Measurements from ENCODE around the gene SPATS1.
A peak's percentile ranks its signal among the peaks of the same experiment; 100 is the strongest.
"Not testable (repeated sequence)": the region's sequence is repeated elsewhere in the genome, so short reads cannot be mapped to it uniquely, and the experiment has no call there.

SPATS1 gene

GRCh38 chr6:44346818-44347217 lies 4.4 kb downstream of the SPATS1 start:
- DNase-seq: not testable (repeated sequence)

GRCh38 chr6:44349904-44350649 lies 7.6 kb downstream of the SPATS1 start:
- DNase-seq: no peak

- not testable (repeated sequence) for DNase-seq
Measured at GRCh38 chr6:44350650-44350994, 8.2 kb downstream of the SPATS1 start.

GRCh38 chr6:44352259-44352658 lies 9.8 kb downstream of the SPATS1 start:
- no peak for DNase-seq

GRCh38 chr6:44353336-44353735 lies 10.9 kb downstream of the SPATS1 start:
- no peak for DNase-seq

GRCh38 chr6:44355640-44356039 lies 13.2 kb downstream of the SPATS1 start:
- no peak for DNase-seq

GRCh38 chr6:44356487-44356886 lies 14.0 kb downstream of the SPATS1 start:
- DNase-seq: no peak

GRCh38 chr6:44359973-44360372 lies 17.5 kb downstream of the SPATS1 start:
- no peak for DNase-seq

GRCh38 chr6:44361947-44362346 lies 19.5 kb downstream of the SPATS1 start:
- no peak for DNase-seq

GRCh38 chr6:44363377-44363926 lies 21.0 kb downstream of the SPATS1 start:
- DNase-seq: no peak

GRCh38 chr6:44366781-44367180 lies 24.3 kb downstream of the SPATS1 start:
- no peak for DNase-seq

- DNase-seq: no peak
Measured at GRCh38 chr6:44367681-44368080, 25.2 kb downstream of the SPATS1 start.

- no peak for DNase-seq
Measured at GRCh38 chr6:44373051-44373450, 30.6 kb downstream of the SPATS1 start.

- DNase-seq: no peak
Measured at GRCh38 chr6:44373787-44374186, 31.3 kb downstream of the SPATS1 start.

GRCh38 chr6:44375071-44375470 lies 32.6 kb downstream of the SPATS1 start:
- no peak for DNase-seq

- no peak for DNase-seq
Measured at GRCh38 chr6:44377484-44377883, 35.0 kb downstream of the SPATS1 start.

GRCh38 chr6:44377971-44378370 lies 35.5 kb downstream of the SPATS1 start:
- no peak for DNase-seq

- no peak for DNase-seq
Measured at GRCh38 chr6:44381739-44382138, 39.3 kb downstream of the SPATS1 start.

- no peak for DNase-seq
Measured at GRCh38 chr6:44386364-44386928, 44.0 kb downstream of the SPATS1 start.

- DNase-seq: no peak
Measured at GRCh38 chr6:44386929-44387345, 44.5 kb downstream of the SPATS1 start.

- peak; percentile 88 for DNase-seq
Measured at GRCh38 chr6:44387346-44388134, 45.1 kb downstream of the SPATS1 start, which contains the start of gene CDC5L. Gene CDC5L, plus strand, starts transcription at chr6:44387706. Its CDS starts 118 bp downstream, at chr6:44387824.

- DNase-seq: no peak
Measured at GRCh38 chr6:44388135-44388487, 45.7 kb downstream of the SPATS1 start.

- DNase-seq: no peak
Measured at GRCh38 chr6:44388887-44389286, 46.4 kb downstream of the SPATS1 start.
